SU-DHL-6 (cell line): ENCODE results near the gene ZNF205.
"Not testable (repeated sequence)": the region's sequence is repeated elsewhere in the genome, so short reads cannot be mapped to it uniquely, and the experiment has no call there.

Source experiments
- H2AFZ ChIP-seq: fragments of 200-600 bp; sonication (generic); 2 replicates; pipeline ENCODE4 v1.6.1; 2014; ENCODE audit warnings: low read depth, mild to moderate bottlenecking, moderate library complexity, mixed read lengths, antibody characterized with exemption, low read length; ENCODE audit not compliant: severe bottlenecking
- H3F3A ChIP-seq: fragments of 200-600 bp; shearing (Covaris generic); 2 replicates; pipeline ENCODE4 v1.6.0; 2016; ENCODE audit warnings: antibody characterized with exemption, mild to moderate bottlenecking; ENCODE audit not compliant: insufficient read depth
- H3K27ac ChIP-seq: fragments of 200-600 bp; sonication (generic); 2 replicates; pipeline ENCODE4 v1.5.1; 2016; ENCODE audit warnings: low read depth, mild to moderate bottlenecking, low read length, moderate library complexity, mixed read lengths
- H3K27me3 ChIP-seq: fragments of 200-600 bp; sonication (generic), shearing (Covaris generic); 2 replicates; pipeline ENCODE4 v1.6.0; 2014; ENCODE audit warnings: mild to moderate bottlenecking, low read length
- H3K36me3 ChIP-seq: fragments of 200-600 bp; sonication (generic); 2 replicates; pipeline ENCODE4 v1.6.1; 2014; ENCODE audit warnings: mild to moderate bottlenecking, low read length, mixed read lengths
- H3K4me2 ChIP-seq: fragments of 300-600, 200-600 bp; shearing (Covaris generic), sonication (generic); 2 replicates; pipeline ENCODE4 v1.6.0; 2014; ENCODE audit warnings: low read length, low read depth, mild to moderate bottlenecking; ENCODE audit not compliant: poor library complexity, severe bottlenecking
- H3K4me3 ChIP-seq: fragments of 200-600 bp; sonication (generic); 2 replicates; pipeline ENCODE4 v1.5.1; 2014; ENCODE audit warnings: antibody characterized with exemption, low read length, mild to moderate bottlenecking, mixed read lengths; ENCODE audit not compliant: insufficient read depth, poor library complexity, severe bottlenecking
- H3K79me2 ChIP-seq: fragments of 200-600 bp; sonication (generic); 2 replicates; pipeline ENCODE4 v1.6.1; 2014; ENCODE audit warnings: mild to moderate bottlenecking, low read length, moderate library complexity; ENCODE audit not compliant: insufficient read depth
- H3K9ac ChIP-seq: fragments of 200-600 bp; sonication (generic); 2 replicates; pipeline ENCODE4 v1.7.0; 2014; ENCODE audit warnings: mild to moderate bottlenecking, low read length
- H3K9me2 ChIP-seq: fragments of 200-600 bp; sonication (generic); replicated peaks from 2 replicates; pipeline ENCODE4 v1.6.1; 2014; ENCODE audit warnings: low read length; ENCODE audit not compliant: insufficient read depth
- H3K9me3 ChIP-seq: fragments of 200-600 bp; sonication (generic); 2 replicates; pipeline ENCODE4 v1.6.1; 2014; ENCODE audit warnings: low read length, mixed read lengths; ENCODE audit not compliant: insufficient read depth
- H4K20me1 ChIP-seq: fragments of 200-600 bp; sonication (generic); 2 replicates; pipeline ENCODE4 v1.6.1; 2014; ENCODE audit warnings: low read depth, mild to moderate bottlenecking, antibody characterized with exemption, low read length, moderate library complexity, mixed read lengths
- CTCF ChIP-seq: fragments of 200-600 bp; sonication (generic); IDR thresholded peaks from one replicate; pipeline ENCODE4 v1.5.1; 2017; ENCODE audit warnings: antibody characterized with exemption, mild to moderate bottlenecking, low read length, moderate library complexity; ENCODE audit not compliant: insufficient read depth, poor library complexity, severe bottlenecking
- EZH2phosphoT487 ChIP-seq: fragments of 200-600 bp; sonication (generic), shearing (Covaris generic); conservative IDR thresholded peaks from 2 replicates; pipeline ENCODE4 v1.6.1; 2018; ENCODE audit warnings: mild to moderate bottlenecking, antibody characterized with exemption, low read length, moderate library complexity, mixed read lengths

The ZNF205 gene

DNA sequence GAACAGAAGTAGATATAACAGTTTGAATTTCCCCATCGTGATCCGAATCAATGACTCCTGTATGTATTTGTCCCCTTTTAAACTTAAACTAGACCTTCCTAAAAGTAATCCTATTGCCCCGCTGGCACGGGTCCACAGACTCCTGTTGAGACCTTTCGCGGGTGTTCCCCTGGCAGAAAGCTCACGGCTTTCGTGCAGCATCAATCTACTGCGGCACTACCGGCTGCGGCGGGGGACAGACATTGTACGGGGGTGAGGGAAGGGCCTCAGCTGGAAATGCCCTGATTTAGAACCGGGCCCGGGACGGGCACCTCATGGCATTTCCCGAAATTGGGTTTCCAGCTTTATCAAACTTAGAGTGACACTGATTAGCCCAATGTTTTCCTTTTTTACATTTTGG, 32.4 kb upstream of the ZNF205 start:
- Histone ChIP-seq H4K20me1 (no peaks in the 10 kb centered on the region), H3F3A (peaks cover 24% of the 10 kb centered on the region; the same call in 1 of the 2 replicates), H3K9me3 (no peaks in the 10 kb centered on the region; the same call in 1 of the 2 replicates), H2AFZ (no peak overlapping the region), H3K79me2 (no peaks in the 10 kb centered on the region), H3K4me2 (no peak overlapping the region), H3K4me3 (no peak overlapping the region), H3K9ac (no peak overlapping the region), H3K27me3 (no peaks in the 10 kb centered on the region), H3K9me2 (no peaks in the 10 kb centered on the region), H3K36me3 (no peaks in the 10 kb centered on the region), H3K27ac (no peak overlapping the region)
- TF ChIP-seq CTCF (no peak), EZH2phosphoT487 (no peak)

DNA sequence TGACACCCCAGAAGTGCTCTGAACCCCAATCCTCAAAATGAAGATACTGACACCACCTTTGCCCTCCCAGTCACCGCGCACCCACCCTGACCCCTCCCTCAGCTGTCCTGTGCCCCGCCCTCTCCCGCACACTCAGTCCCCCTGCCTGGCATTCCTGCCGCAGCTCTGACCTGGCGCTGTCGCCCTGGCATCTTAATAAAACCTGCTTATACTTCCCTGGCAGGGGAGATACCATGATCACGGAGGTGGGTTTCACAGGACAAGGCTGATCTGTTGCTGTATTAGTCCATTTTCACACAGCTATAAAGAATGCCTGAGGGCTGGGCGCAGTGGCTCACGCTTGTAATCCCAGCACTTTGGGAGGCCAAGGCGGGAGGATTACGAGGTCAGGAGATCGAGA, 30.4 kb upstream of the ZNF205 start:
- H3K4me2 ChIP-seq, H3K9ac ChIP-seq, H3F3A ChIP-seq, H3K27ac ChIP-seq, H2AFZ ChIP-seq, H3K9me2 ChIP-seq, H3K79me2 ChIP-seq, H3K36me3 ChIP-seq, H3K4me3 ChIP-seq, H4K20me1 ChIP-seq, H3K27me3 ChIP-seq, H3K9me3 ChIP-seq: not testable (repeated sequence)

- H3K4me2 ChIP-seq, H3K9ac ChIP-seq, H3K4me3 ChIP-seq, H3F3A ChIP-seq, H3K9me2 ChIP-seq, H2AFZ ChIP-seq, H3K79me2 ChIP-seq, H3K36me3 ChIP-seq, H3K27me3 ChIP-seq, H4K20me1 ChIP-seq, H3K9me3 ChIP-seq, H3K27ac ChIP-seq: not testable (repeated sequence)
Observed at GRCh38 chr16:3083408-3083807, 29.0 kb upstream of the ZNF205 start.

GRCh38 chr16:3084491-3084890, 27.9 kb upstream of the ZNF205 start:
- no peak for TF ChIP-seq EZH2phosphoT487
- TF ChIP-seq CTCF, result no peak
- Histone ChIP-seq H3K4me2 (no peak overlapping the region), H2AFZ (no peak overlapping the region), H3K9me3 (no peaks in the 10 kb centered on the region), H3F3A (no peaks in the 10 kb centered on the region), H4K20me1 (no peaks in the 10 kb centered on the region), H3K9me2 (no peaks in the 10 kb centered on the region), H3K27ac (no peak overlapping the region), H3K4me3 (no peak overlapping the region), H3K79me2 (no peaks in the 10 kb centered on the region), H3K27me3 (no peaks in the 10 kb centered on the region), H3K36me3 (no peaks in the 10 kb centered on the region), H3K9ac (no peak overlapping the region)
